Caco-2 (cell line): Measurements from ENCODE around the gene CDA. TPM values are rescaled to one million over a fixed set of nuclear protein-coding genes. Genes with fewer than 3 reads are reported as not detected.

ENCODE experiments used
- Bru-seq: library from RNA; stranded (reverse); fragments of 400-500 nt; gene quantifications from one replicate; lab custom pipeline; 2021; lab: Mats Ljungman, UMichigan
- BruChase-seq, 2 experiments: library from RNA; stranded (reverse); fragments of 400-500 nt; gene quantifications; one replicate each; lab custom pipeline; 2021; lab: Mats Ljungman, UMichigan
- BruUV-seq: library from RNA; stranded (reverse); fragments of 400-500 nt; replicated peaks from 2 replicates; lab custom pipeline; 2021; lab: Mats Ljungman, UMichigan
- CTCF ChIA-PET: fragments of 300-600 bp; sonication (Branson Sonifier 250); formaldehyde crosslinking; loops from one replicate; lab custom pipeline; 2022; ENCODE audit warnings: antibody characterized with exemption; lab: Charles Lee
- POLR2A ChIA-PET: fragments of 300-600 bp; sonication (Branson Sonifier 250); formaldehyde crosslinking; loops from one replicate; lab custom pipeline; 2022; ENCODE audit warnings: antibody characterized with exemption; lab: Charles Lee
- DNase-seq, 2 experiments: peaks; one replicate each; pipeline versions ENCODE4 v3.0.0 to v3.0.0-alpha.2; 2020 to 2022
- H3K27me3 ChIP-seq: replicated peaks from 2 replicates; pipeline ENCODE4 v1.6.0; 2011; ENCODE audit warnings: low read length; ENCODE audit not compliant: control insufficient read depth, insufficient read depth
- H3K36me3 ChIP-seq: 2 replicates; pipeline ENCODE4 v1.5.1; 2011; ENCODE audit warnings: low read length; ENCODE audit not compliant: control insufficient read depth, insufficient read depth
- H3K4me1 ChIP-seq: fragments of 250-450 bp; sonication (Bioruptor Pico); 2 replicates; pipeline ENCODE4 v1.5.1; 2020; ENCODE audit warnings: mild to moderate bottlenecking
- H3K4me3 ChIP-seq: 2 replicates; pipeline ENCODE4 v1.5.1; 2011; ENCODE audit warnings: low read depth, mild to moderate bottlenecking, control low read depth, low read length
- H3K9me3 ChIP-seq: fragments of 250-450 bp; sonication (Bioruptor Pico); 2 replicates; pipeline ENCODE4 v1.5.1; 2020; ENCODE audit warnings: mild to moderate bottlenecking, moderate library complexity
- H3K27ac Mint-ChIP-seq: one replicate; pipeline ENCODE4 v1.8.0; 2022; ENCODE audit warnings: mixed read lengths; ENCODE audit not compliant: unreplicated experiment
- H3K27me3 Mint-ChIP-seq: one replicate; pipeline ENCODE4 v1.8.0; 2022; ENCODE audit warnings: mixed read lengths; ENCODE audit not compliant: insufficient read depth, unreplicated experiment
- H3K36me3 Mint-ChIP-seq: one replicate; pipeline ENCODE4 v1.8.0; 2022; ENCODE audit warnings: mild to moderate bottlenecking, mixed read lengths; ENCODE audit not compliant: insufficient read depth, unreplicated experiment
- H3K4me1 Mint-ChIP-seq: one replicate; pipeline ENCODE4 v1.8.0; 2022; ENCODE audit warnings: low read depth, mixed read lengths; ENCODE audit not compliant: unreplicated experiment
- H3K4me3 Mint-ChIP-seq: one replicate; pipeline ENCODE4 v1.8.0; 2022; ENCODE audit warnings: mild to moderate bottlenecking, moderate library complexity, mixed read lengths; ENCODE audit not compliant: unreplicated experiment
- H3K9me3 Mint-ChIP-seq: one replicate; pipeline ENCODE4 v1.8.0; 2022; ENCODE audit warnings: mixed read lengths; ENCODE audit not compliant: unreplicated experiment
- intact Hi-C: fragments of 100-400 bp; cut with micrococcal nuclease; formaldehyde crosslinking; loops from one replicate; pipeline ENCODE4 v1.10.0; 2022; ENCODE audit not compliant: unreplicated experiment
- long read RNA-seq: library from polyadenylated mRNA; stranded (forward); transcript quantifications from one replicate; pipeline ENCODE4 v2.0.0, GENCODE V29; 2022
- total RNA-seq: library from RNA; stranded (reverse); gene quantifications from 2 replicates; pipeline ENCODE4 v1.2.3, GENCODE V29; 2022
- TF ChIP-seq, protein P1 (sequence below), 2 experiments: fragments of 200-600 bp in 1 of 2; IDR thresholded peaks; 1 replicate in 1 of 2; 2 replicates in 1 of 2; pipeline versions ENCODE4 v1.5.1 to v1.8.0; 2011 to 2022; ENCODE audit warnings: antibody characterized with exemption in 1 of 2, control low read depth in 1 of 2, inconsistent platforms in 1 of 2, low read depth in 1 of 2, low read length in 1 of 2, mild to moderate bottlenecking in 1 of 2, moderate library complexity in 1 of 2; ENCODE audit not compliant: insufficient read depth in 1 of 2, severe bottlenecking in 1 of 2, unreplicated experiment in 1 of 2

CDA gene
- total RNA-seq (0.95 TPM in 1 of 2 replicates, not detected in the other), Bru-seq, nascent RNA (percentile 20 among the genes with signal in this experiment), BruChase-seq, experiment 1, labeled RNA remaining after a 2-hour chase (percentile 18 among the genes with signal in this experiment), BruChase-seq, experiment 2, labeled RNA remaining after a 6-hour chase (percentile 19 among the genes with signal in this experiment)
- long read RNA-seq, partial matches to known transcripts, result 0 of 1 reads
- long read RNA-seq, other reads (novel, unspliced or antisense), result 0 of 1 reads

- H3K4me1 ChIP-seq, result peaks cover 16% of the 10 kb centered on the region; the same call in 1 of the 2 replicates
- no peaks in the 10 kb centered on the region for H3K27me3 ChIP-seq
- Mint-ChIP-seq H3K9me3 (no peaks in the 10 kb centered on the region), H3K27ac (no peak within 1 kb of the TSS), H3K36me3 (no peaks in the 10 kb centered on the region), H3K27me3 (no peaks in the 10 kb centered on the region), H3K4me3 (no peak within 1 kb of the TSS), H3K4me1 (peaks cover 7% of the 10 kb centered on the region)
- no TSS peak for BruUV-seq
- ChIA-PET POLR2A (no interaction called here), CTCF (interaction anchor here (1.5 kb wide), 1 partner anchor 45 kb away, joined by 8 read pairs; no protein-coding TSS in a partner anchor)
- H3K36me3 ChIP-seq, result no peaks in the 10 kb centered on the region
- no peaks in the 10 kb centered on the region for H3K9me3 ChIP-seq
- DNase-seq, result peak; percentile 10 to 43
- peak within 1 kb of the TSS; percentile 2; the same call in 1 of the 2 replicates for H3K4me3 ChIP-seq
- intact Hi-C loops, result no loop called here
- TF ChIP-seq, protein P1, sequence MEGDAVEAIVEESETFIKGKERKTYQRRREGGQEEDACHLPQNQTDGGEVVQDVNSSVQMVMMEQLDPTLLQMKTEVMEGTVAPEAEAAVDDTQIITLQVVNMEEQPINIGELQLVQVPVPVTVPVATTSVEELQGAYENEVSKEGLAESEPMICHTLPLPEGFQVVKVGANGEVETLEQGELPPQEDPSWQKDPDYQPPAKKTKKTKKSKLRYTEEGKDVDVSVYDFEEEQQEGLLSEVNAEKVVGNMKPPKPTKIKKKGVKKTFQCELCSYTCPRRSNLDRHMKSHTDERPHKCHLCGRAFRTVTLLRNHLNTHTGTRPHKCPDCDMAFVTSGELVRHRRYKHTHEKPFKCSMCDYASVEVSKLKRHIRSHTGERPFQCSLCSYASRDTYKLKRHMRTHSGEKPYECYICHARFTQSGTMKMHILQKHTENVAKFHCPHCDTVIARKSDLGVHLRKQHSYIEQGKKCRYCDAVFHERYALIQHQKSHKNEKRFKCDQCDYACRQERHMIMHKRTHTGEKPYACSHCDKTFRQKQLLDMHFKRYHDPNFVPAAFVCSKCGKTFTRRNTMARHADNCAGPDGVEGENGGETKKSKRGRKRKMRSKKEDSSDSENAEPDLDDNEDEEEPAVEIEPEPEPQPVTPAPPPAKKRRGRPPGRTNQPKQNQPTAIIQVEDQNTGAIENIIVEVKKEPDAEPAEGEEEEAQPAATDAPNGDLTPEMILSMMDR (IDR thresholded peaks at IDR 0.05; ENCODE audit: insufficient read depth in 1 of 2, low read depth in 1 of 2, low read length in 1 of 2, severe bottlenecking in 1 of 2, unreplicated experiment in 1 of 2), result no peak
Measured at GRCh38 chr1:20588634-20589225, at the start of gene CDA. Gene CDA (plus strand): TSS chr1:20589097. CDS start chr1:20589130, 33 bp downstream.

DNA sequence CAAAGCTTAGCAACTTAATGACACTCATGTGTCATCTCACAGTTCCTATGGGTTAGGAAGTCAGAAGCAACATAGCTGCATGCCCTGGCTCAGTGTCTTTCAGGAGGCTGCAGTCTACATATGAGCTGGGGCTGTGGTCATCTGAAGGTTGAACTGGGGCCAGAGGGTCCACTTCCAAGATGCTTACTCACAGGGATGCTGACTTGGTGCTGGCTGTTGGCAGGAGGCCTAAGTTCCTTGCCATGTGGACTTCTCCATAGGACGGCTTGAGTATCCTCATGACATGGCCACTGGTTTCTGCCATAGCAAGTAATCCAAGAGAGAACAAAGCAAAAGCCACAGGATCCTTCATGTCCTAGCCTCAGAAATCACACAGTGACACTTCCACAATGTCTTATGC is 48.6 kb upstream of the CDA start:
- H3K36me3 Mint-ChIP-seq, result no peaks in the 10 kb centered on the region
- H3K27ac Mint-ChIP-seq, result no peak overlapping the region
- TF ChIP-seq, protein P1 (IDR thresholded peaks at IDR 0.05; ENCODE audit: insufficient read depth in 1 of 2, low read depth in 1 of 2, low read length in 1 of 2, severe bottlenecking in 1 of 2, unreplicated experiment in 1 of 2), result no peak
- H3K9me3 Mint-ChIP-seq, result no peaks in the 10 kb centered on the region
- peaks cover 31% of the 10 kb centered on the region for H3K4me1 Mint-ChIP-seq
- no peak overlapping the region for H3K4me3 Mint-ChIP-seq
- intact Hi-C loops, result no loop called here
- Histone ChIP-seq H3K4me1 (peaks cover 15% of the 10 kb centered on the region), H3K9me3 (no peaks in the 10 kb centered on the region), H3K36me3 (no peaks in the 10 kb centered on the region), H3K27me3 (no peaks in the 10 kb centered on the region), H3K4me3 (no peak overlapping the region)
- POLR2A ChIA-PET, result no interaction called here
- CTCF ChIA-PET, result interaction anchor here (0.5 kb wide), 1 partner anchor 106 kb away, joined by 4 read pairs; no protein-coding TSS in a partner anchor
- BruUV-seq, result no TSS peak
- no peak for DNase-seq
- peaks cover 6% of the 10 kb centered on the region for H3K27me3 Mint-ChIP-seq

- Mint-ChIP-seq H3K36me3 (no peaks in the 10 kb centered on the region), H3K27ac (no peak overlapping the region), H3K27me3 (peaks cover 8% of the 10 kb centered on the region), H3K4me1 (peaks cover 7% of the 10 kb centered on the region), H3K4me3 (no peak overlapping the region), H3K9me3 (no peaks in the 10 kb centered on the region)
- intact Hi-C loops, result no loop called here
- no TSS peak for BruUV-seq
- Histone ChIP-seq H3K9me3 (no peaks in the 10 kb centered on the region), H3K27me3 (no peaks in the 10 kb centered on the region), H3K4me1 (no peaks in the 10 kb centered on the region), H3K36me3 (no peaks in the 10 kb centered on the region), H3K4me3 (no peak overlapping the region)
- no peak for DNase-seq
- TF ChIP-seq, protein P1 (IDR thresholded peaks at IDR 0.05; ENCODE audit: insufficient read depth in 1 of 2, low read depth in 1 of 2, low read length in 1 of 2, severe bottlenecking in 1 of 2, unreplicated experiment in 1 of 2), result no peak
- ChIA-PET POLR2A (no interaction called here), CTCF (no interaction called here)
Measured at GRCh38 chr1:20546637-20547036, 42.3 kb upstream of the CDA start.
